Panc1 (cell line): ENCODE measurements around the gene TBCK. TPM values are rescaled to one million over a fixed set of nuclear protein-coding genes. Genes with fewer than 3 reads are reported as not detected.

ENCODE experiments used
- ATAC-seq: fragments of 200-7000 bp; cut with Tn5 transposase; 2 replicates; pipeline ENCODE4 v1.9.1; 2020; ENCODE audit warnings: mild to moderate bottlenecking, moderate library complexity
- BruUV-seq: library from RNA; stranded (reverse); fragments of 400-500 nt; replicated peaks from 2 replicates; lab custom pipeline; 2021; lab: Mats Ljungman, UMichigan
- CTCF ChIA-PET: fragments of 300-600 bp; sonication (Branson Sonifier 250); formaldehyde crosslinking; loops from one replicate; lab custom pipeline; 2022; ENCODE audit warnings: antibody characterized with exemption; lab: Charles Lee
- POLR2A ChIA-PET: fragments of 300-600 bp; sonication (Branson Sonifier 250); formaldehyde crosslinking; loops from one replicate; lab custom pipeline; 2022; ENCODE audit warnings: antibody characterized with exemption; lab: Charles Lee
- DNase-seq: peaks from one replicate; pipeline ENCODE4 v3.0.0-alpha.2; 2010; ENCODE audit warnings: low read depth, low spot score
- H3K27ac ChIP-seq: 2 replicates; pipeline ENCODE4 v1.5.1; 2011; ENCODE audit warnings: mild to moderate bottlenecking, low read length, inconsistent platforms
- H3K27me3 ChIP-seq: fragments of 200-500 bp; sonication (Bioruptor generic); 2 replicates; pipeline ENCODE4 v1.6.0; 2014; ENCODE audit warnings: low read length, inconsistent platforms; ENCODE audit not compliant: control insufficient read depth, insufficient read depth
- H3K36me3 ChIP-seq: fragments of 200-500 bp; sonication (Bioruptor generic); 2 replicates; pipeline ENCODE4 v1.5.1; 2014; ENCODE audit warnings: inconsistent platforms, mild to moderate bottlenecking, low read length, moderate library complexity; ENCODE audit not compliant: control insufficient read depth, insufficient read depth
- H3K4me1 ChIP-seq: 2 replicates; pipeline ENCODE4 v1.5.1; 2011; ENCODE audit warnings: inconsistent platforms, mild to moderate bottlenecking, low read length, moderate library complexity; ENCODE audit not compliant: control insufficient read depth, insufficient read depth
- H3K4me3 ChIP-seq, 2 experiments: 2 replicates each; pipeline ENCODE4 v1.5.1; 2011 to 2012; ENCODE audit warnings: low read depth in 2 of 2, low read length in 2 of 2, mild to moderate bottlenecking in 2 of 2, inconsistent platforms in 1 of 2, moderate library complexity in 1 of 2
- H3K9me3 ChIP-seq: fragments of 200-500 bp; sonication (Bioruptor generic); 2 replicates; pipeline ENCODE4 v1.5.1; 2014; ENCODE audit warnings: low read depth, mild to moderate bottlenecking, inconsistent platforms, low read length, moderate library complexity; ENCODE audit not compliant: control insufficient read depth, insufficient read depth
- CTCF ChIP-seq: fragments of 450-650 bp; IDR thresholded peaks from 2 replicates; pipeline ENCODE4 v1.5.1; 2017; ENCODE audit warnings: mild to moderate bottlenecking
- POLR2AphosphoS5 ChIP-seq: IDR thresholded peaks from 2 replicates; pipeline ENCODE4 v1.6.1; 2012; ENCODE audit warnings: mild to moderate bottlenecking, low read depth, low read length, moderate library complexity
- REST ChIP-seq, 2 experiments: IDR thresholded peaks; 2 replicates each; pipeline ENCODE4 v1.6.1; 2011 to 2012; ENCODE audit warnings: low read depth in 2 of 2, control low read depth in 1 of 2, low read length in 1 of 2, mild to moderate bottlenecking in 1 of 2, moderate library complexity in 1 of 2; ENCODE audit not compliant: insufficient read depth in 1 of 2
- SIN3A ChIP-seq: IDR thresholded peaks from 2 replicates; pipeline ENCODE4 v1.6.1; 2012; ENCODE audit warnings: low read depth, mild to moderate bottlenecking, low read length, moderate library complexity, borderline replicate concordance; ENCODE audit not compliant: insufficient read depth
- TCF7L2 ChIP-seq: IDR thresholded peaks from 2 replicates; pipeline ENCODE4 v1.6.1; 2011; ENCODE audit warnings: mild to moderate bottlenecking, low read depth, low read length, inconsistent platforms
- in situ Hi-C: cut with HindIII; loops from 2 replicates; pipeline ENCODE4 v1.10.0; 2016; ENCODE audit warnings: low sequenced_read_pairs, low pct_unique_long_range_greater_than_20kb
- intact Hi-C: fragments of 100-400 bp; cut with micrococcal nuclease; formaldehyde crosslinking; loops from one replicate; pipeline ENCODE4 v1.10.0; 2022; ENCODE audit not compliant: unreplicated experiment
- total RNA-seq: library from RNA; stranded (reverse); gene quantifications from one replicate; pipeline ENCODE4 v1.2.1, GENCODE V29; 2021; ENCODE audit not compliant: unreplicated experiment

Gene TBCK
- total RNA-seq, 1 experiment from 2014 or later, result 15.1 TPM

GRCh38 chr4:105998171-105999063 is 317.6 kb downstream of the TBCK start:
- Histone ChIP-seq H3K27me3 (no peaks in the 10 kb centered on the region; the same call in 1 of the 2 replicates), H3K9me3 (no peaks in the 10 kb centered on the region), H3K36me3 (no peaks in the 10 kb centered on the region), H3K27ac (no peak overlapping the region), H3K4me1 (no peaks in the 10 kb centered on the region), H3K4me3 (no peak overlapping the region)
- in situ Hi-C loops, result no loop called here
- no peak for DNase-seq
- ChIA-PET CTCF (no interaction called here), POLR2A (no interaction called here)
- no peak for TF ChIP-seq REST (IDR thresholded peaks at IDR 0.05; ENCODE audit: insufficient read depth in 1 of 2, low read depth in 2 of 2, low read length in 1 of 2)
- TF ChIP-seq CTCF, result no peak
- TF ChIP-seq POLR2AphosphoS5, result no peak
- intact Hi-C loops, result no loop called here
- no peak for ATAC-seq
- BruUV-seq, result no TSS peak

GRCh38 chr4:105996845-105997244 is 319.2 kb downstream of the TBCK start:
- no peak overlapping the region for H3K4me3 ChIP-seq
- ChIA-PET CTCF (no interaction called here), POLR2A (no interaction called here)
- H3K9me3 ChIP-seq, result no peaks in the 10 kb centered on the region
- no peak overlapping the region for H3K27ac ChIP-seq
- no peaks in the 10 kb centered on the region; the same call in 1 of the 2 replicates for H3K27me3 ChIP-seq
- no peaks in the 10 kb centered on the region for H3K4me1 ChIP-seq
- intact Hi-C loops, result no loop called here
- no peaks in the 10 kb centered on the region for H3K36me3 ChIP-seq
- DNase-seq (no peak), ATAC-seq (no peak)
- TF ChIP-seq POLR2AphosphoS5 (no peak), TCF7L2 (no peak), SIN3A (no peak), REST (IDR thresholded peaks at IDR 0.05; ENCODE audit: insufficient read depth in 1 of 2, low read depth in 2 of 2, low read length in 1 of 2) (no peak), CTCF (no peak)
- BruUV-seq, result no TSS peak
- in situ Hi-C loops, result no loop called here
